ENCODE measurements around the gene PC. TPM values are rescaled to one million over a fixed set of nuclear protein-coding genes. Genes with fewer than 3 reads are reported as not detected.

Gene PC
- total and polyA plus RNA-seq, 2 experiments from 2014 or later, result 47.4 to 78.1 TPM

GRCh38 chr11:66877588-66878385 is 80.4 kb downstream of the PC start:
- H3K9me3 ChIP-seq (ENCODE audit: low read depth), result no peaks in the 10 kb centered on the region
- no peak overlapping the region for H2AFZ ChIP-seq

DNA sequence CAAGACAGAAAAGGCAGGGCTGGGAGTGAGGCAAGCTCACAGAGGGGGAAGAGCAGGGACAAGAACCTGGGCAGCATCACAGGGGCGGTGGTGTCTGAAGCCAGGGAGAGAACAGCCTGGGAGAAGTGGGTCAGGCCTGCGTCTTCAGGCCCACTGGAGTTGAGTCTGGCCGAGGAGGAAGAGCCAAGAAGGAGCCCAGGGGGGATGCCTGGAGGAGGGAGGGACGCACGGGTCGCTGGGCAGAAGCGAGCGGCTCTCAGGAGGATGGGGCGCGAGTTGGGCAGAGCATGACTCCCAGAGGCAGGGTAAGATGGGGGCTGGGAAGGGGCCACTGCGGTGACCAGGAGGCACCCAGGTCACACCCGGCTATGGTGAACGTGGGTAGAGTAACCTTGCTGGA is 82.8 kb downstream of the PC start:
- WGBS (ENCODE audit: low lambda C conversion rate, missing lambda C conversion rate), result 92% methylated on average over 13 of the region's 13 CpGs
- peaks cover 2% of the 10 kb centered on the region for H3K79me2 ChIP-seq
- H3K4me3 ChIP-seq, result no peak overlapping the region
- no peak overlapping the region for H3K4me2 ChIP-seq
- no peaks in the 10 kb centered on the region for H3K36me3 ChIP-seq (replicated peaks; ENCODE audit: insufficient read depth, low read depth)
- H3K9me3 ChIP-seq (ENCODE audit: low read depth), result no peaks in the 10 kb centered on the region
- H3K27ac ChIP-seq, result no peak overlapping the region
- peaks cover 13% of the 10 kb centered on the region for H3K4me1 ChIP-seq (ENCODE audit: insufficient read depth)
- no peak for DNase-seq (ENCODE audit: low spot score)
- no peaks in the 10 kb centered on the region for H3K9me2 ChIP-seq (replicated peaks; ENCODE audit: insufficient read depth)
- TF ChIP-seq EZH2phosphoT487 (IDR thresholded peaks at IDR 0.05; ENCODE audit: low read depth, severe bottlenecking, unreplicated experiment) (no peak), CTCF (IDR thresholded peaks at IDR 0.05; ENCODE audit: poor library complexity) (no peak)
- no peak overlapping the region for H2AFZ ChIP-seq
- H3K27me3 ChIP-seq, result no peaks in the 10 kb centered on the region
- no peaks in the 10 kb centered on the region for H4K20me1 ChIP-seq (ENCODE audit: insufficient read depth, poor library complexity, severe bottlenecking)

More at GRCh38 chr11:66877588-66878385, 80.4 kb downstream of the PC start:
- Histone ChIP-seq H3K4me1 (ENCODE audit: insufficient read depth) (peaks cover 14% of the 10 kb centered on the region), H4K20me1 (ENCODE audit: insufficient read depth, poor library complexity, severe bottlenecking) (no peaks in the 10 kb centered on the region), H3K4me3 (no peak overlapping the region), H3K36me3 (replicated peaks; ENCODE audit: insufficient read depth, low read depth) (no peaks in the 10 kb centered on the region), H3K79me2 (peaks cover 2% of the 10 kb centered on the region), H3K27me3 (no peaks in the 10 kb centered on the region), H3K27ac (no peak overlapping the region), H3K9me2 (replicated peaks; ENCODE audit: insufficient read depth) (no peaks in the 10 kb centered on the region), H3K4me2 (no peak overlapping the region)
- no peak for DNase-seq (ENCODE audit: low spot score)
- no peak for TF ChIP-seq EZH2phosphoT487 (IDR thresholded peaks at IDR 0.05; ENCODE audit: low read depth, severe bottlenecking, unreplicated experiment)
- TF ChIP-seq CTCF (IDR thresholded peaks at IDR 0.05; ENCODE audit: poor library complexity), result no peak
- TF ChIP-seq EZH2 (IDR thresholded peaks at IDR 0.05; ENCODE audit: borderline replicate concordance), result no peak
- 88% methylated on average over 9 of the region's 9 CpGs for WGBS (ENCODE audit: low lambda C conversion rate, missing lambda C conversion rate)

DNA sequence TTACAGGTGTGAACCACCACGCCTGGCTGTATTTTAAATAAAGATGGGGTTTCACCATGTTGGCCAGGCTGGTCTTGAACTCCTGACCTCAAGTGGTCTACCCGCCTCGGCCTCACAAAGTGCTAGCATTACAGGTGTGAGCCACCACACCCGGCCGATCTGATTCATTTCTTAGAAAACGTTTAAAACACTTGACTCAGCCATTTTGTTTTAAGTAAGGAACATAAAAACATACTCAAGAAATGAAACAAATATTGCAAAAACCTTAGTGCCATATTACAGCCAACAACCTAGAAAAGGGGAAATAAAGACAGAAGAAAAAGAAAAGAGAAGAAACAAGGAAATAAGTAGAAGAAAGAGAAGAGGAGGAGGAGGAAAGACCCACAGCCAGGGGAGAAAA is 84.0 kb downstream of the PC start:
- H3K4me3 ChIP-seq, result no peak overlapping the region
- H3K27me3 ChIP-seq, result no peaks in the 10 kb centered on the region
- no peaks in the 10 kb centered on the region for H3K79me2 ChIP-seq
- no peak overlapping the region for H3K4me2 ChIP-seq
- no peak overlapping the region for H3K27ac ChIP-seq
- no peaks in the 10 kb centered on the region for H3K9me2 ChIP-seq (replicated peaks; ENCODE audit: insufficient read depth)
- H4K20me1 ChIP-seq (ENCODE audit: insufficient read depth, poor library complexity, severe bottlenecking), result no peaks in the 10 kb centered on the region
- no peak for DNase-seq (ENCODE audit: low spot score)
- H3K4me1 ChIP-seq (ENCODE audit: insufficient read depth), result peaks cover 13% of the 10 kb centered on the region
- no peaks in the 10 kb centered on the region for H3K36me3 ChIP-seq (replicated peaks; ENCODE audit: insufficient read depth, low read depth)
- no peaks in the 10 kb centered on the region for H3K9me3 ChIP-seq (ENCODE audit: low read depth)
- TF ChIP-seq EZH2phosphoT487 (IDR thresholded peaks at IDR 0.05; ENCODE audit: low read depth, severe bottlenecking, unreplicated experiment), result no peak
- H2AFZ ChIP-seq, result no peak overlapping the region
- WGBS (ENCODE audit: low lambda C conversion rate, missing lambda C conversion rate), result 94% methylated on average over 6 of the region's 6 CpGs

- no peak overlapping the region for H3K4me2 ChIP-seq
- no peak for TF ChIP-seq EZH2phosphoT487 (IDR thresholded peaks at IDR 0.05; ENCODE audit: low read depth, severe bottlenecking, unreplicated experiment)
- no peak for TF ChIP-seq EZH2 (IDR thresholded peaks at IDR 0.05; ENCODE audit: borderline replicate concordance)
- TF ChIP-seq CTCF (IDR thresholded peaks at IDR 0.05; ENCODE audit: poor library complexity), result no peak
- no peaks in the 10 kb centered on the region for H3K27me3 ChIP-seq
- no peaks in the 10 kb centered on the region for H3K36me3 ChIP-seq (replicated peaks; ENCODE audit: insufficient read depth, low read depth)
- H3K79me2 ChIP-seq, result no peaks in the 10 kb centered on the region
- no peaks in the 10 kb centered on the region for H4K20me1 ChIP-seq (ENCODE audit: insufficient read depth, poor library complexity, severe bottlenecking)
- no peak for DNase-seq (ENCODE audit: low spot score)
- H2AFZ ChIP-seq, result no peak overlapping the region
- no peak overlapping the region for H3K27ac ChIP-seq
- H3K4me1 ChIP-seq (ENCODE audit: insufficient read depth), result no peaks in the 10 kb centered on the region
- no peak overlapping the region for H3K4me3 ChIP-seq
- 97% methylated on average over 18 of the region's 18 CpGs for WGBS (ENCODE audit: low lambda C conversion rate, missing lambda C conversion rate)
- H3K9me3 ChIP-seq (ENCODE audit: low read depth), result no peaks in the 10 kb centered on the region
- H3K9me2 ChIP-seq (replicated peaks; ENCODE audit: insufficient read depth), result no peaks in the 10 kb centered on the region
Measured at GRCh38 chr11:66871521-66871901, 86.7 kb downstream of the PC start.

All from hepatocyte (in vitro differentiated cells).